Heart left ventricle (tissue), 13 donors: ENCODE results near the gene COQ8A.

Experiments
- POLR2A ChIP-seq, 2 donors: fragments of 450-650 bp; IDR thresholded peaks; one replicate each; pipeline ENCODE4 v1.6.1; 2017; ENCODE audit warnings: antibody characterized with exemption in 2 of 2, mild to moderate bottlenecking in 2 of 2, moderate library complexity in 2 of 2
- TF ChIP-seq, protein P1 (sequence below), 12 donors: fragments of 200-600 bp; sonication (generic) in 4 of 12; IDR thresholded peaks; one replicate each; pipeline versions ENCODE4 v1.5.0 to v1.8.0; 2018 to 2022; ENCODE audit warnings: antibody characterized with exemption in 12 of 12, mild to moderate bottlenecking in 5 of 12
- donor health status: ischemic (EF 13 %, LVEDD 7.1; RV severe dilation, severe dysfunction).
- donor health status: DM: no; HTN: yes; CAD: no.
- donor health status: DM: no; HTN: no; CAD: no.
- donor health status: ischemic (EF 25% LVEDD 6.9; RV normal size, moderate dysfunction).
- donor health status: ischemic (EF 25% LVEDD 5.7; RV mildly dilated, moderate dysfunction).
- donor health status: ischemic (EF 35%, LVEDD 5.7; RV mildly dilated, moderate dysfunction).
- donor health status: nonischemic (EF 11% LVEDD 7.7; RV severe dilation, severe dysfunction).
- donor health status: DM: yes; HTN: yes; CAD: no.
- donor health status: PGD.
- donor health status: ischemic (EF 29% LVEDD 5.4; RV normal size, mild dysfunction).
- donor health status: nonischemic (EF 23%, LVEDD 6.1; RV moderate dilation, normal function).

DNA sequence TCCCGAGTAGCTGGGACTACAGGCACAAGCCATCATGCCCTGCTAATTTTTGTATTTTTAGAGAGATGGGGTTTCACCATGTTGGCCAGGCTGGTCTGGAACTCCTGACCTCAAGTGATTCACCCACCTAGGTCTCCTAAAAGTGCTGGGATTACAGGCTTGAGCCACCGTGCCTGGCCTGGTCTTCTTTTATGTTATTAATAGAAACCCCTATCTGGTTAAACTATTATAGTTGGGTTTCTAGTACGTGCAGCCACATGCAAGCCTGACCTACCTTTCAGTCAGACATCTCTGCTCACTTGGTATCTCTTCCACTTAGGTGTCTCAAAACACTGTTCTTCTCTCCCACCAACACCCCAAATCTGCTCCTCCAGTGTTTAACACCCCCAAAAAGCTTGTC, 35.3 kb upstream of the COQ8A start:
- TF ChIP-seq, protein P1, sequence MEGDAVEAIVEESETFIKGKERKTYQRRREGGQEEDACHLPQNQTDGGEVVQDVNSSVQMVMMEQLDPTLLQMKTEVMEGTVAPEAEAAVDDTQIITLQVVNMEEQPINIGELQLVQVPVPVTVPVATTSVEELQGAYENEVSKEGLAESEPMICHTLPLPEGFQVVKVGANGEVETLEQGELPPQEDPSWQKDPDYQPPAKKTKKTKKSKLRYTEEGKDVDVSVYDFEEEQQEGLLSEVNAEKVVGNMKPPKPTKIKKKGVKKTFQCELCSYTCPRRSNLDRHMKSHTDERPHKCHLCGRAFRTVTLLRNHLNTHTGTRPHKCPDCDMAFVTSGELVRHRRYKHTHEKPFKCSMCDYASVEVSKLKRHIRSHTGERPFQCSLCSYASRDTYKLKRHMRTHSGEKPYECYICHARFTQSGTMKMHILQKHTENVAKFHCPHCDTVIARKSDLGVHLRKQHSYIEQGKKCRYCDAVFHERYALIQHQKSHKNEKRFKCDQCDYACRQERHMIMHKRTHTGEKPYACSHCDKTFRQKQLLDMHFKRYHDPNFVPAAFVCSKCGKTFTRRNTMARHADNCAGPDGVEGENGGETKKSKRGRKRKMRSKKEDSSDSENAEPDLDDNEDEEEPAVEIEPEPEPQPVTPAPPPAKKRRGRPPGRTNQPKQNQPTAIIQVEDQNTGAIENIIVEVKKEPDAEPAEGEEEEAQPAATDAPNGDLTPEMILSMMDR (IDR thresholded peaks at IDR 0.05), result no peak
- no peak for TF ChIP-seq POLR2A (IDR thresholded peaks at IDR 0.05)
